Activated T-cell treated with anti-CD3 and anti-CD28 coated beads, Interleukin-2, amount 50 U/mL, for 48 hours (primary cell): Measurements from ENCODE around the gene CABP5.
"Not testable (repeated sequence)": the region's sequence is repeated elsewhere in the genome, so short reads cannot be mapped to it uniquely, and the experiment has no call there.

Source experiments
- DNase-seq, 2 experiments: peaks; one replicate each; pipeline ENCODE4 v3.0.0-alpha.2; 2020

The CABP5 gene

GRCh38 chr19:48043675-48044258 is at the start of gene CABP5:
Gene CABP5, minus strand, starts transcription at chr19:48044079. Its CDS starts 157 bp downstream, at chr19:48043922.
- no peak for DNase-seq

- not testable (repeated sequence) for DNase-seq
Measured at GRCh38 chr19:48091111-48091718, 47.3 kb upstream of the CABP5 start.

GRCh38 chr19:48090281-48090802 is 46.5 kb upstream of the CABP5 start:
- no peak for DNase-seq

GRCh38 chr19:48088991-48089390 is 45.1 kb upstream of the CABP5 start:
- DNase-seq = not testable (repeated sequence)

- DNase-seq = no peak
Measured at GRCh38 chr19:48085904-48086864, 42.3 kb upstream of the CABP5 start.

- DNase-seq = no peak
Measured at GRCh38 chr19:48085076-48085475, 41.2 kb upstream of the CABP5 start.

GRCh38 chr19:48081106-48081505 is 37.2 kb upstream of the CABP5 start:
- no peak for DNase-seq

GRCh38 chr19:48070177-48070769 is 26.4 kb upstream of the CABP5 start:
- DNase-seq = not testable (repeated sequence)

- DNase-seq = no peak
Measured at GRCh38 chr19:48069435-48069834, 25.6 kb upstream of the CABP5 start.

GRCh38 chr19:48064509-48064908 is 20.6 kb upstream of the CABP5 start:
- no peak for DNase-seq

- no peak for DNase-seq
Measured at GRCh38 chr19:48061401-48062344, 17.8 kb upstream of the CABP5 start.

GRCh38 chr19:48060381-48060780 is 16.5 kb upstream of the CABP5 start:
- no peak for DNase-seq

GRCh38 chr19:48059331-48059730 is 15.5 kb upstream of the CABP5 start:
- DNase-seq = peak; percentile 22 to 27

GRCh38 chr19:48053856-48054255 is 10.0 kb upstream of the CABP5 start:
- no peak for DNase-seq

GRCh38 chr19:48053076-48053475 is 9.2 kb upstream of the CABP5 start:
- no peak for DNase-seq

GRCh38 chr19:48051335-48052033 is 7.6 kb upstream of the CABP5 start:
- no peak for DNase-seq

- no peak for DNase-seq
Measured at GRCh38 chr19:48044561-48044960, 682 bp upstream of the CABP5 start.

GRCh38 chr19:48041877-48042580 is 1.9 kb downstream of the CABP5 start:
- DNase-seq = no peak

GRCh38 chr19:48036765-48037164 is 7.1 kb downstream of the CABP5 start:
- no peak for DNase-seq

GRCh38 chr19:48033604-48034003 is 10.3 kb downstream of the CABP5 start:
- no peak for DNase-seq

GRCh38 chr19:48030073-48030472 is 13.8 kb downstream of the CABP5 start:
- DNase-seq = no peak
